Occipital lobe (tissue), 2 donors: ENCODE results near the gene ST6GAL1. TPM values are rescaled to one million over a fixed set of nuclear protein-coding genes. Genes with fewer than 3 reads are reported as not detected.
"Not testable (repeated sequence)": the region's sequence is repeated elsewhere in the genome, so short reads cannot be mapped to it uniquely, and the experiment has no call there.

Experiments
- DNase-seq: peaks from one replicate; lab custom pipeline; 2025; lab: John Stamatoyannopoulos, UW
- total RNA-seq: library from RNA; depleted of rRNA; stranded (reverse); fragments of >200 nt; gene quantifications from one replicate; pipeline ENCODE4 v1.2.3, GENCODE V29; 2014

ST6GAL1 gene, protein sequence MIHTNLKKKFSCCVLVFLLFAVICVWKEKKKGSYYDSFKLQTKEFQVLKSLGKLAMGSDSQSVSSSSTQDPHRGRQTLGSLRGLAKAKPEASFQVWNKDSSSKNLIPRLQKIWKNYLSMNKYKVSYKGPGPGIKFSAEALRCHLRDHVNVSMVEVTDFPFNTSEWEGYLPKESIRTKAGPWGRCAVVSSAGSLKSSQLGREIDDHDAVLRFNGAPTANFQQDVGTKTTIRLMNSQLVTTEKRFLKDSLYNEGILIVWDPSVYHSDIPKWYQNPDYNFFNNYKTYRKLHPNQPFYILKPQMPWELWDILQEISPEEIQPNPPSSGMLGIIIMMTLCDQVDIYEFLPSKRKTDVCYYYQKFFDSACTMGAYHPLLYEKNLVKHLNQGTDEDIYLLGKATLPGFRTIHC
- 39.6 TPM for total RNA-seq

- DNase-seq: peak; percentile 17
Measured at GRCh38 chr3:186930143-186930640, at the start of gene ST6GAL1. TSS of gene ST6GAL1 (plus strand) at chr3:186930526. CDS start at chr3:187042704, 112,178 bp downstream.

DNA sequence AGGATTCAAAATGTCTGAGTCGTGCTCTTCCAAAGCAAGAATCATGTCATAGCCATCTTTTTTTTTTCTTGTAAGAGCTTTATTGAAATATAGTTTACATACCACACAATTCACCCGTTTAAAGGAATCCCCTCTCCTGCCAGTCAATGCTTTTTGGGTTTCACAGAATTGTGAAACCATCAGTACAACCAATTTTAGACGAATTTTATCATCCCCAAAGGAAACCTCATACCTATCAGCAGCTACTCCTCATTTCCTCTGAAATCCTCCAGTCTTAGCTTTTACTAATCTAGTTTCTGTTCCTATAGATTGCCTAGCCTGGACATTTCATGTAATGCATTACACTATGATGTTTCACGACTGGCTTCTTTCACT is 48.2 kb upstream of the ST6GAL1 start:
- DNase-seq: no peak

GRCh38 chr3:186882881-186883685 is 47.2 kb upstream of the ST6GAL1 start:
- DNase-seq: no peak

- DNase-seq: no peak
Measured at GRCh38 chr3:186883686-186884058, 46.7 kb upstream of the ST6GAL1 start.

DNA sequence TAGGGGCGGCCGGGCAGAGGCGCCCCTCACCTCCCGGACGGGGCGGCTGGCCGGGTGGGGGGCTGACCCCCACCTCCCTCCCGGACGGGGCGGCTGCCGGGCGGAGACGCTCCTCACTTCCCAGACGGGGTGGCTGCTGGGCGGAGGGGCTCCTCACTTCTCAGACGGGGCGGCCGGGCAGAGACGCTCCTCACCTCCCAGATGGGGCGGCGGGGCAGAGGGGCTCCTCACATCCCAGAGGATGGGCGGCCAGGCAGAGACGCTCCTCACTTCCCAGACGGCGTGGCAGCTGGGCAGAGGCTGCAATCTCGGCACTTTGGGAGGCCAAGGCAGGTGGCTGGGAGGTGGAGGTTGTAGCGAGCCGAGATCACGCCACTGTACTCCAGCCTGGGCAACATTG is 45.5 kb upstream of the ST6GAL1 start:
- DNase-seq: not testable (repeated sequence)

GRCh38 chr3:186886202-186886981 is 43.9 kb upstream of the ST6GAL1 start:
- DNase-seq: no peak

GRCh38 chr3:186887507-186887938 is 42.8 kb upstream of the ST6GAL1 start:
- DNase-seq: not testable (repeated sequence)

GRCh38 chr3:186888569-186888968 is 41.8 kb upstream of the ST6GAL1 start:
- DNase-seq: no peak

DNA sequence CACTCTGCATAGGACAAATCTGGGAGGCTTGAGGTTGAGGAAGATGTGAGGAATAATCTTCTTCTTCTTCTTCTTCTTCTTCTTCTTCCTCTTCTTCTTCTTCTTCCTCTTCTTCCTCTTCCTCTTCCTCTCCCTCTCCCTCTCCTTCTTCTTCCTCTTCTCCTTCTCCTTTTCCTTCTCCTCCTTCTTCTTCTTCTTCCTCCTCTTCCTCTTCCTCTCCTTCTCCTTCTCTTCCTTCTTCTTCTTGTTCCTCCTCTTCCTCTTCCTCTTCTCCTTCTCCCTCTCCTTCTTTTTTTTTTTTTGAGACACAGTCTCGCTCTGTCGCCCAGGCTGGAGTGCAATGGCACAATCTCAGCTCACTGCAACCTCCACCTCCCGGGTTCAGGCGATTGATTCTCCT is 40.6 kb upstream of the ST6GAL1 start:
- not testable (repeated sequence) for DNase-seq

DNA sequence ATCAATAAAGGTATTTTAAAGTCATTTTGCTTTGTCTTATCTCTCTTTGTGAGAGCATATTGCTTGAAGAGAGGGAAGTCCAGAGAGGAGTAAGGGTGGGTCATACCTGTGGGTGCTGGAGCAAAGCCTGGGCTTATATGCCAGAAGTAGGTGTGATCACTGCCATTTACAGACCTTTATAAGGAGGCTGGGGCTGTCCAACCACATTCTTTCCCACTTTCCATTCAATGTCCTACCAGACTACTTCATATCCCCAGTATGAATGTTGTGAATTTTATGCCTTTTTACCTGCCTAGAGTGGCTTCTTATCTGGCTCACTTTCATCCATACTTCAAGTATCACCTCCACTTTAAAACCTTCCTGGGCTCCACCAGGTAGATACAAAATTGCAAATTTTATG is 39.4 kb upstream of the ST6GAL1 start:
- no peak for DNase-seq

GRCh38 chr3:186893071-186893470 is 37.3 kb upstream of the ST6GAL1 start:
- DNase-seq: not testable (repeated sequence)

GRCh38 chr3:186895406-186895805 is 34.9 kb upstream of the ST6GAL1 start:
- DNase-seq: no peak

DNA sequence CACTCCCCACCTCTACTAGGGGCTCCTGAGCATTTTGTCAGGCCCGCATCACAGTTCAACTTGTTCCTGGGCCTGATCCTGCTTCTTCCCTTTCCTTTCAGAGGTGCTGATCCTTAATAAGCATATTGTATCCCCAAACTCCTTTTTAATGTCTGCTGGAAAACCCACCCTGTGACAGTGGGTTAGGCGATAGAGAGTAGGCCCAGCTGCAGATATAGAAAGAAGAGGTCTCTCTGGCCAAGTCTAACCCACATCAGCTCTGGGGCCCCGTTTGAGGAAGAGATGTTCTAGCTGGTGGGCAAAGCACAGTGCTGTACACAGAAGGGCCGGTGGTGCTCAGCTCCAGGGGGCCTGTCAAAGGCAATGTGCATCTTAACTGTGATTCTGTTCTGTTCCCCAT is 34.3 kb upstream of the ST6GAL1 start:
- DNase-seq: no peak

- DNase-seq: no peak
Measured at GRCh38 chr3:186896875-186897274, 33.5 kb upstream of the ST6GAL1 start.

- no peak for DNase-seq
Measured at GRCh38 chr3:186901135-186901734, 29.1 kb upstream of the ST6GAL1 start.

GRCh38 chr3:186902154-186902553 is 28.2 kb upstream of the ST6GAL1 start:
- no peak for DNase-seq

DNA sequence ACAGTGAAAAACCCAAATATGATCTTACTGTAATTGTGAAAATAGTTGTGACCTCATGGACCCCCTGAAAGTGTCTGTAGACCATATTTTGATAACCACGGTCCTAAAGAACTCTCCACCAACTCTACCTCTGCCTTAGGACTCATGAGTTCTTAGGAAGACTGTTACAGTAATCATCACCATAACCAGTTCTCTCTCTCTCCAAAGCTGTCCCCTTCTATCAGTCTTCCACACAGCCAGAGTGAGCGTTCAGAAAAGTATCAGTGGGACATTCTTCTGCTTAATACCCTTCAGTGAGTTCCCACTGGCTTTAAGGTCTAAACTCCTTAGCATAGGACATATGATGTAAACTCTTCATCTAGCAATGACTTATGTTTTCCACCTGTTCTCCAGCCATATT is 27.6 kb upstream of the ST6GAL1 start:
- DNase-seq: no peak

GRCh38 chr3:186903676-186904075 is 26.6 kb upstream of the ST6GAL1 start:
- not testable (repeated sequence) for DNase-seq

- not testable (repeated sequence) for DNase-seq
Measured at GRCh38 chr3:186907075-186907474, 23.3 kb upstream of the ST6GAL1 start.

- no peak for DNase-seq
Measured at GRCh38 chr3:186909078-186909853, 21.1 kb upstream of the ST6GAL1 start.
